H1 (cell line): Measurements from ENCODE around the gene CIC. TPM values are rescaled to one million over a fixed set of nuclear protein-coding genes. Genes with fewer than 3 reads are reported as not detected.

Experiments
- CTCF ChIA-PET: fragments of 300-600 bp; sonication (Branson Sonifier 250); formaldehyde crosslinking; loops from one replicate; lab custom pipeline; 2021; ENCODE audit not compliant: partially characterized antibody; lab: Charles Lee
- POLR2A ChIA-PET: fragments of 300-600 bp; sonication (Branson Sonifier 250); formaldehyde crosslinking; loops from one replicate; lab custom pipeline; 2021; ENCODE audit warnings: inconsistent platforms; ENCODE audit not compliant: partially characterized antibody; lab: Charles Lee
- DNase-seq, 2 experiments: peaks; one replicate each; pipeline versions ENCODE4 v3.0.0 to v3.0.0-alpha.2; 2010 to 2022; ENCODE audit warnings: low spot score in 2 of 2, low read depth in 1 of 2, mixed read lengths in 1 of 2
- FAIRE-seq: peaks from 2 replicates; lab custom pipeline; 2011; peaks lifted over from hg19 to GRCh38; lab: Jason Lieb, UNC
- H2AFZ ChIP-seq: 2 replicates; pipeline ENCODE4 v1.8.1; 2012; ENCODE audit warnings: low read length, inconsistent platforms
- H2AK5ac ChIP-seq: 2 replicates; pipeline ENCODE4 v1.6.1; 2013; ENCODE audit warnings: low read depth, low read length
- H2BK120ac ChIP-seq: replicated peaks from 2 replicates; pipeline ENCODE3; 2013; ENCODE audit warnings: low read depth, low read length, inconsistent platforms
- H2BK12ac ChIP-seq: 2 replicates; pipeline ENCODE4 v1.6.1; 2013; ENCODE audit warnings: low read depth, low read length
- H2BK15ac ChIP-seq: 2 replicates; pipeline ENCODE4 v1.6.1; 2013; ENCODE audit warnings: low read length
- H2BK20ac ChIP-seq: 2 replicates; pipeline ENCODE4 v1.6.1; 2013; ENCODE audit warnings: low read length
- H2BK5ac ChIP-seq: 2 replicates; pipeline ENCODE4 v1.6.1; 2013; ENCODE audit warnings: low read depth, low read length
- H3K14ac ChIP-seq: 2 replicates; pipeline ENCODE4 v1.6.1; 2013; ENCODE audit warnings: inconsistent platforms; ENCODE audit not compliant: insufficient read length
- H3K18ac ChIP-seq: 2 replicates; pipeline ENCODE4 v1.6.1; 2013; ENCODE audit warnings: low read length; ENCODE audit errors: extremely low read depth
- H3K23ac ChIP-seq: 2 replicates; pipeline ENCODE4 v1.6.1; 2013; ENCODE audit warnings: inconsistent platforms; ENCODE audit not compliant: insufficient read length
- H3K23me2 ChIP-seq: 2 replicates; pipeline ENCODE4 v1.6.1; 2013; ENCODE audit warnings: low read depth, low read length
- H3K27ac ChIP-seq: 2 replicates; pipeline ENCODE4 v1.6.1; 2011; ENCODE audit warnings: low read depth, low read length, inconsistent platforms
- H3K27me3 ChIP-seq, 4 experiments: replicated peaks in 1 of 4; 1 replicate in 1 of 4; 2 replicates in 3 of 4; pipeline versions ENCODE4 v1.6.1 to v1.8.1; 2011 to 2013; ENCODE audit warnings: low read length in 3 of 4, mild to moderate bottlenecking in 3 of 4, inconsistent platforms in 2 of 4, mixed read lengths in 2 of 4, moderate library complexity in 1 of 4; ENCODE audit not compliant: control insufficient read depth in 3 of 4, insufficient read depth in 3 of 4; ENCODE audit errors: extremely low read depth in 1 of 4
- H3K36me3 ChIP-seq, 4 experiments: 2 replicates each; pipeline versions ENCODE4 v1.6.1 to v1.8.1; 2011 to 2013; ENCODE audit warnings: mild to moderate bottlenecking in 4 of 4, low read length in 3 of 4, moderate library complexity in 2 of 4, control low read depth in 1 of 4, inconsistent platforms in 1 of 4; ENCODE audit not compliant: insufficient read depth in 4 of 4, control insufficient read depth in 2 of 4
- H3K4ac ChIP-seq: replicated peaks from 2 replicates; pipeline ENCODE3; 2013; ENCODE audit warnings: low read length, low read depth, mixed read lengths, inconsistent platforms; ENCODE audit not compliant: insufficient read length
- H3K4me1 ChIP-seq, 4 experiments: replicated peaks in 1 of 4; 1 replicate in 1 of 4; 2 replicates in 3 of 4; pipeline versions ENCODE4 v1.6.1 to v1.8.1; 2011 to 2013; ENCODE audit warnings: low read length in 3 of 4, inconsistent platforms in 2 of 4, mixed read lengths in 1 of 4; ENCODE audit not compliant: insufficient read depth in 4 of 4, control insufficient read depth in 3 of 4
- H3K4me2 ChIP-seq, 2 experiments: 2 replicates each; pipeline versions ENCODE4 v1.6.1 to v1.8.1; 2011 to 2013; ENCODE audit warnings: low read depth in 2 of 2, low read length in 2 of 2, control low read depth in 1 of 2, inconsistent platforms in 1 of 2, mild to moderate bottlenecking in 1 of 2; ENCODE audit not compliant: insufficient read depth in 1 of 2
- H3K4me3 ChIP-seq, 4 experiments: fragments of 200-600, 300-600 bp in 1 of 4; sonication (generic), shearing (Covaris generic), sonication (Bioruptor Twin) in 1 of 4; 2 replicates each; pipeline versions ENCODE4 v1.5.1 to v1.8.1; 2011 to 2016; ENCODE audit warnings: low read length in 4 of 4, low read depth in 3 of 4, control low read depth in 2 of 4, inconsistent platforms in 2 of 4, mild to moderate bottlenecking in 2 of 4, mixed read lengths in 1 of 4, moderate library complexity in 1 of 4; ENCODE audit not compliant: insufficient read depth in 2 of 4; ENCODE audit errors: extremely low read depth in 1 of 4
- H3K56ac ChIP-seq: replicated peaks from 2 replicates; pipeline ENCODE3; 2013; ENCODE audit warnings: low read depth, mild to moderate bottlenecking, mixed read lengths, low read length, inconsistent platforms; ENCODE audit not compliant: insufficient read length
- H3K79me1 ChIP-seq: 2 replicates; pipeline ENCODE4 v1.6.1; 2013; ENCODE audit warnings: low read depth, low read length, control low read depth
- H3K79me2 ChIP-seq, 2 experiments: 2 replicates each; pipeline versions ENCODE4 v1.6.1 to v1.8.1; 2012 to 2013; ENCODE audit warnings: low read length in 2 of 2, mild to moderate bottlenecking in 2 of 2, inconsistent platforms in 1 of 2; ENCODE audit not compliant: insufficient read depth in 2 of 2, control insufficient read depth in 1 of 2
- H3K9ac ChIP-seq, 4 experiments: replicated peaks in 1 of 4; 1 replicate in 1 of 4; 2 replicates in 3 of 4; pipeline versions ENCODE4 v1.6.1 to v1.8.1; 2011 to 2013; ENCODE audit warnings: low read depth in 3 of 4, low read length in 3 of 4, control low read depth in 2 of 4, mild to moderate bottlenecking in 2 of 4, moderate library complexity in 2 of 4, inconsistent platforms in 1 of 4; ENCODE audit errors: extremely low read depth in 1 of 4
- H3K9me3 ChIP-seq, 2 experiments: 2 replicates each; pipeline versions ENCODE4 v1.6.1 to v1.8.1; 2012 to 2013; ENCODE audit warnings: mild to moderate bottlenecking in 2 of 2, moderate library complexity in 2 of 2, control low read depth in 1 of 2, inconsistent platforms in 1 of 2, low read depth in 1 of 2, low read length in 1 of 2, mixed read lengths in 1 of 2; ENCODE audit not compliant: insufficient read depth in 2 of 2
- H4K20me1 ChIP-seq, 2 experiments: replicated peaks in 1 of 2; 2 replicates each; pipeline versions ENCODE3 to v1.8.1; 2011 to 2013; ENCODE audit warnings: inconsistent platforms in 2 of 2, low read length in 2 of 2, mild to moderate bottlenecking in 1 of 2; ENCODE audit not compliant: insufficient read depth in 2 of 2, control insufficient read depth in 1 of 2
- H4K5ac ChIP-seq: 2 replicates; pipeline ENCODE4 v1.6.1; 2013; ENCODE audit warnings: low read length, low read depth, mixed read lengths, inconsistent platforms; ENCODE audit not compliant: insufficient read length
- H4K8ac ChIP-seq: 2 replicates; pipeline ENCODE4 v1.8.0; 2013; ENCODE audit warnings: mild to moderate bottlenecking, moderate library complexity, low read length, inconsistent platforms; ENCODE audit not compliant: insufficient read depth; ENCODE audit errors: extremely low read depth
- H4K91ac ChIP-seq: replicated peaks from 2 replicates; pipeline ENCODE3; 2013; ENCODE audit warnings: low read length, mixed read lengths, inconsistent platforms; ENCODE audit not compliant: insufficient read length
- CBX8 ChIP-seq: fragments of 300-800, 300-1000 bp; sonication (generic); IDR thresholded peaks from 2 replicates; pipeline ENCODE4 v1.7.1; 2016; ENCODE audit warnings: low read depth, low read length, borderline replicate concordance
- CREB1 ChIP-seq: IDR thresholded peaks from 2 replicates; pipeline ENCODE4 v1.6.1; 2012; ENCODE audit warnings: inconsistent platforms
- JUND ChIP-seq: IDR thresholded peaks from 2 replicates; pipeline ENCODE4 v1.6.1; 2011; ENCODE audit warnings: mild to moderate bottlenecking, improper control_type of control experiment, low read length
- KDM5A ChIP-seq: fragments of 200-600 bp; IDR thresholded peaks from 2 replicates; pipeline ENCODE4 v1.7.1; 2012; ENCODE audit warnings: mild to moderate bottlenecking, low read length, inconsistent platforms, mixed read lengths
- POLR2AphosphoS5 ChIP-seq: IDR thresholded peaks from 2 replicates; pipeline ENCODE4 v1.6.1; 2011; ENCODE audit warnings: low read depth, low read length
- RAD21 ChIP-seq, 2 experiments: IDR thresholded peaks in 1 of 2; conservative IDR thresholded peaks in 1 of 2; 2 replicates each; pipeline ENCODE4 v1.6.1; 2011; ENCODE audit warnings: low read depth in 2 of 2, low read length in 2 of 2, improper control_type of control experiment in 1 of 2, inconsistent platforms in 1 of 2, mild to moderate bottlenecking in 1 of 2, moderate library complexity in 1 of 2
- RBBP5 ChIP-seq: IDR thresholded peaks from 2 replicates; pipeline ENCODE4 v1.7.1; 2012; ENCODE audit warnings: low read depth, mild to moderate bottlenecking, inconsistent platforms, low read length, moderate library complexity, borderline replicate concordance
- SUZ12 ChIP-seq: fragments of 200-600 bp; sonication (generic); IDR thresholded peaks from 2 replicates; pipeline ENCODE4 v1.6.1; 2012; ENCODE audit warnings: mild to moderate bottlenecking, inconsistent platforms, low read length, moderate library complexity, mixed read lengths
- TEAD4 ChIP-seq: IDR thresholded peaks from 2 replicates; pipeline ENCODE4 v1.6.1; 2012; ENCODE audit warnings: low read depth, low read length, inconsistent platforms, mixed read lengths
- WGBS, 2 experiments: shearing (Covaris generic) in 1 of 2; methylation state at CpG; one replicate each; pipeline versions ENCODE4 v1.1.6 to v1.1.7; 2013 to 2015; ENCODE audit warnings: low lambda C conversion rate in 2 of 2, mixed read lengths in 2 of 2, inconsistent platforms in 1 of 2, low coverage in 1 of 2, missing lambda C conversion rate in 1 of 2; ENCODE audit not compliant: insufficient replicate concordance in 2 of 2, insufficient coverage in 1 of 2, insufficient read length in 1 of 2; ENCODE audit errors: extremely low coverage in 1 of 2, missing lambda C conversion rate in 1 of 2; 5-methylcytosine and 5-hydroxymethylcytosine counted together
- polyA plus RNA-seq, 7 experiments: library from polyadenylated mRNA; depleted of rRNA in 3 of 7; stranded (reverse) in 5 of 7; unstranded in 2 of 7; fragments of >200 nt in 5 of 7; fragments of 200-250 nt in 2 of 7; gene quantifications; 1 replicate in 5 of 7; 2 replicates in 1 of 7; 4 replicates in 1 of 7; pipeline versions ENCODE4 v1.2.1 to v1.2.3, GENCODE V29; 2011 to 2013; ENCODE audit warnings: missing spikeins in 2 of 7, mixed read lengths in 2 of 7
- total RNA-seq: library from RNA; stranded (reverse); fragmentation: NEBNext Ultra II Directional; extraction: Animal tissue kit (Norgen Biotek cat#: 25700); gene quantifications from 2 replicates; pipeline ENCODE4 v1.2.1, GENCODE V29; 2021
- TF ChIP-seq, protein P1 (sequence below): IDR thresholded peaks from 2 replicates; pipeline ENCODE4 v1.6.1; 2011; ENCODE audit warnings: low read length, improper control_type of control experiment
- TF ChIP-seq, protein P2 (sequence below), 3 experiments: IDR thresholded peaks; 1 replicate in 2 of 3; 2 replicates in 1 of 3; pipeline versions ENCODE4 v1.5.1 to v1.6.1; 2011; ENCODE audit warnings: low read length in 3 of 3, mild to moderate bottlenecking in 3 of 3, inconsistent platforms in 2 of 3, low read depth in 1 of 3, moderate library complexity in 1 of 3; ENCODE audit not compliant: insufficient read depth in 1 of 3; ENCODE audit errors: control extremely low read depth in 1 of 3

The CIC gene
- total and polyA plus RNA-seq, 2 of the 8 experiments (the other 6 are each of a cell fraction or from before 2014, with no cell fraction given), result 13.2 to 43.6 TPM

DNA sequence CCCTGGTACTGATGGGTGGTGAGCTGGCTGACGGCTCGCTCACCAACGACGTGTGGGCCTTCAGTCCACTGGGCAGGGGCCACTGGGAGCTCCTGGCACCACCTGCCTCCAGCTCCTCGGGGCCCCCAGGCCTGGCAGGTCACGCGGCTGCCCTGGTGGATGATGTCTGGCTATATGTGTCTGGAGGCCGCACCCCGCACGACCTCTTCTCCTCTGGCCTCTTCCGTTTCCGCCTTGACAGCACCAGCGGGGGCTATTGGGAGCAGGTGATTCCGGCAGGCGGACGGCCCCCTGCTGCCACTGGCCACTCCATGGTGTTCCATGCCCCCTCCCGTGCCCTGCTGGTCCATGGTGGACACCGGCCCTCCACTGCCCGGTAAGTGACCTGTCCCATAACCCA is 66.9 kb downstream of the CIC start:
- Histone ChIP-seq H4K8ac (no peak overlapping the region), H3K56ac (no peak overlapping the region), H3K79me1 (peaks cover 2% of the 10 kb centered on the region; the same call in 1 of the 2 replicates), H3K79me2 (no peaks in the 10 kb centered on the region; a peak in 1 of 4 replicates), H4K5ac (no peak overlapping the region), H3K4me3 (no peak overlapping the region), H2BK12ac (no peak overlapping the region), H3K9ac (no peak overlapping the region), H3K4me2 (no peak overlapping the region), H2BK20ac (no peak overlapping the region), H2BK15ac (no peak overlapping the region), H3K36me3 (peaks cover 0 to 8% (median 2%) of the 10 kb centered on the region in 4 experiments; a peak in 1 of 8 replicates), H3K23ac (no peak overlapping the region), H2AFZ (no peak overlapping the region), H4K91ac (no peak overlapping the region), H3K27me3 (no peaks in the 10 kb centered on the region), H2AK5ac (no peak overlapping the region), H3K4ac (no peak overlapping the region), H3K23me2 (no peaks in the 10 kb centered on the region; the same call in 1 of the 2 replicates), H2BK120ac (no peak overlapping the region), H3K18ac (no peak overlapping the region), H4K20me1 (peaks cover 0 to 11% of the 10 kb centered on the region in 2 experiments), H3K27ac (no peak overlapping the region), H2BK5ac (no peak overlapping the region), H3K4me1 (no peaks in the 10 kb centered on the region; a peak in 1 of 7 replicates), H3K9me3 (no peaks in the 10 kb centered on the region), H3K14ac (no peak overlapping the region)
- DNase-seq (no peak), FAIRE-seq (no peak)
- ChIA-PET POLR2A (no interaction called here), CTCF (no interaction called here)
- WGBS, 2 experiments, result 87% methylated on average over 19 of the region's 19 CpGs; no CpG with 5 or more reads in 1 of the 2 experiments
- no peak for TF ChIP-seq TEAD4
- TF ChIP-seq SUZ12, result no peak
- TF ChIP-seq CREB1, result no peak
- no peak for TF ChIP-seq RBBP5
- TF ChIP-seq, protein P1, sequence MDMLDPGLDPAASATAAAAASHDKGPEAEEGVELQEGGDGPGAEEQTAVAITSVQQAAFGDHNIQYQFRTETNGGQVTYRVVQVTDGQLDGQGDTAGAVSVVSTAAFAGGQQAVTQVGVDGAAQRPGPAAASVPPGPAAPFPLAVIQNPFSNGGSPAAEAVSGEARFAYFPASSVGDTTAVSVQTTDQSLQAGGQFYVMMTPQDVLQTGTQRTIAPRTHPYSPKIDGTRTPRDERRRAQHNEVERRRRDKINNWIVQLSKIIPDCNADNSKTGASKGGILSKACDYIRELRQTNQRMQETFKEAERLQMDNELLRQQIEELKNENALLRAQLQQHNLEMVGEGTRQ, result no peak
- TF ChIP-seq KDM5A, result no peak
- TF ChIP-seq JUND, result no peak
- no peak for TF ChIP-seq RAD21 (IDR thresholded peaks at IDR 0.05 in 1 of 2, conservative IDR thresholded peaks at IDR 0.05 in 1 of 2; ENCODE audit: low read depth in 2 of 2, low read length in 2 of 2)
- TF ChIP-seq, protein P2, sequence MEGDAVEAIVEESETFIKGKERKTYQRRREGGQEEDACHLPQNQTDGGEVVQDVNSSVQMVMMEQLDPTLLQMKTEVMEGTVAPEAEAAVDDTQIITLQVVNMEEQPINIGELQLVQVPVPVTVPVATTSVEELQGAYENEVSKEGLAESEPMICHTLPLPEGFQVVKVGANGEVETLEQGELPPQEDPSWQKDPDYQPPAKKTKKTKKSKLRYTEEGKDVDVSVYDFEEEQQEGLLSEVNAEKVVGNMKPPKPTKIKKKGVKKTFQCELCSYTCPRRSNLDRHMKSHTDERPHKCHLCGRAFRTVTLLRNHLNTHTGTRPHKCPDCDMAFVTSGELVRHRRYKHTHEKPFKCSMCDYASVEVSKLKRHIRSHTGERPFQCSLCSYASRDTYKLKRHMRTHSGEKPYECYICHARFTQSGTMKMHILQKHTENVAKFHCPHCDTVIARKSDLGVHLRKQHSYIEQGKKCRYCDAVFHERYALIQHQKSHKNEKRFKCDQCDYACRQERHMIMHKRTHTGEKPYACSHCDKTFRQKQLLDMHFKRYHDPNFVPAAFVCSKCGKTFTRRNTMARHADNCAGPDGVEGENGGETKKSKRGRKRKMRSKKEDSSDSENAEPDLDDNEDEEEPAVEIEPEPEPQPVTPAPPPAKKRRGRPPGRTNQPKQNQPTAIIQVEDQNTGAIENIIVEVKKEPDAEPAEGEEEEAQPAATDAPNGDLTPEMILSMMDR (IDR thresholded peaks at IDR 0.05; ENCODE audit: control extremely low read depth in 1 of 3, insufficient read depth in 1 of 3, low read depth in 1 of 3, low read length in 3 of 3), result no peak
- TF ChIP-seq CBX8, result no peak
- no peak for TF ChIP-seq POLR2AphosphoS5
